T-helper 1 cell treated with Interleukin-12 subunit alpha and Interleukin-12 subunit beta and Interleukin-4 antibody, amounts not matched to agents 30 μg/mL and 1 μg/mL, for 36 hours (primary cell): Measurements from ENCODE around the gene PPP1R14B.

Experiments used
- H3K27ac Mint-ChIP-seq: one replicate; pipeline ENCODE4 v1.8.0; 2021; ENCODE audit warnings: mild to moderate bottlenecking, mixed read lengths
- H3K27me3 Mint-ChIP-seq: one replicate; pipeline ENCODE4 v1.8.0; 2021; ENCODE audit warnings: low read depth, mixed read lengths
- H3K36me3 Mint-ChIP-seq: one replicate; pipeline ENCODE4 v1.8.0; 2021; ENCODE audit warnings: low read depth, mixed read lengths
- H3K4me1 Mint-ChIP-seq: one replicate; pipeline ENCODE4 v1.8.0; 2021; ENCODE audit warnings: low read depth, mixed read lengths
- H3K4me3 Mint-ChIP-seq: one replicate; pipeline ENCODE4 v1.8.0; 2021; ENCODE audit warnings: mild to moderate bottlenecking, moderate library complexity, mixed read lengths
- H3K9me3 Mint-ChIP-seq: one replicate; pipeline ENCODE4 v1.8.0; 2021; ENCODE audit warnings: mixed read lengths

PPP1R14B gene

DNA sequence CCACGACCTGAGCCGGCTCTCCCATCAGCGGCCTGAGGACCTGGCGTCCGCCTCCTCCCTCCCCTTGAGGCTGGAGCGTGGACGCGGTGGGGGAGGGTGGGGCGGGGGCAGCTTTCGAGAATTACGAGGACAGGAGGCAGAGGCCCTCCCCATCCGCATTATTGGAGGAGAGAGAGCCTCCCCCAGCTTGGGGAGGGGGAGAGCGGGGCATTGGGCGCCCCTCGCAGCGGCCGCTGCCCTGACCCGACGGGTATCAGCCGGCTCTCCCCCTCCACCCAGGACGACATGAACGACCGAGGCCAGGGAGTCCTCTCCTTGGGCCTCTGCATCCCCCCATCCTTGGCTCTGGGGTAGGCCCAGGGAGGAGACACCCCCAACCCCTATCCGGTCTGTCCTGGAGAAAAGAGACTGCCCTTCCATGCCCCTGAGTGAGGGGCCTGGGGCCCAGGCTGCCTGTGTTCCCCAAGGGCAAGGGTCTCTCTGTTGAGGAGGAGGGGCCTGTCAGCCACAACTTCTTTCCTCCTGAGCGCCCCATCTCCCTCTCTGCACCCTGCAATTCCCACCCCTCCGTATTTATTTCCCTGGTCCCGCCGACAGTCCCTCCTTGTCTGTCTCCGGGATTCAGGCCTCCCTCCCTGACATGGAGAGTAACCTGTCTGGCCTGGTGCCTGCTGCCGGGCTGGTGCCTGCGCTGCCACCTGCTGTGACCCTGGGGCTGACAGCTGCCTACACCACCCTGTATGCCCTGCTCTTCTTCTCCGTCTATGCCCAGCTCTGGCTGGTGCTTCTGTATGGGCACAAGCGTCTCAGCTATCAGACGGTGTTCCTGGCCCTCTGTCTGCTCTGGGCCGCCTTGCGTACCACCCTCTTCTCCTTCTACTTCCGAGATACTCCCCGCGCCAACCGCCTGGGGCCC is 39.4 kb upstream of the PPP1R14B start:
- H3K4me3 Mint-ChIP-seq, result peak overlapping the region; percentile 87
- H3K36me3 Mint-ChIP-seq, result peaks cover 11% of the 10 kb centered on the region
- no peaks in the 10 kb centered on the region for H3K9me3 Mint-ChIP-seq
- H3K4me1 Mint-ChIP-seq, result peaks cover 15% of the 10 kb centered on the region
- H3K27ac Mint-ChIP-seq, result peak overlapping the region; percentile 84
- H3K27me3 Mint-ChIP-seq, result peaks cover 10% of the 10 kb centered on the region

DNA sequence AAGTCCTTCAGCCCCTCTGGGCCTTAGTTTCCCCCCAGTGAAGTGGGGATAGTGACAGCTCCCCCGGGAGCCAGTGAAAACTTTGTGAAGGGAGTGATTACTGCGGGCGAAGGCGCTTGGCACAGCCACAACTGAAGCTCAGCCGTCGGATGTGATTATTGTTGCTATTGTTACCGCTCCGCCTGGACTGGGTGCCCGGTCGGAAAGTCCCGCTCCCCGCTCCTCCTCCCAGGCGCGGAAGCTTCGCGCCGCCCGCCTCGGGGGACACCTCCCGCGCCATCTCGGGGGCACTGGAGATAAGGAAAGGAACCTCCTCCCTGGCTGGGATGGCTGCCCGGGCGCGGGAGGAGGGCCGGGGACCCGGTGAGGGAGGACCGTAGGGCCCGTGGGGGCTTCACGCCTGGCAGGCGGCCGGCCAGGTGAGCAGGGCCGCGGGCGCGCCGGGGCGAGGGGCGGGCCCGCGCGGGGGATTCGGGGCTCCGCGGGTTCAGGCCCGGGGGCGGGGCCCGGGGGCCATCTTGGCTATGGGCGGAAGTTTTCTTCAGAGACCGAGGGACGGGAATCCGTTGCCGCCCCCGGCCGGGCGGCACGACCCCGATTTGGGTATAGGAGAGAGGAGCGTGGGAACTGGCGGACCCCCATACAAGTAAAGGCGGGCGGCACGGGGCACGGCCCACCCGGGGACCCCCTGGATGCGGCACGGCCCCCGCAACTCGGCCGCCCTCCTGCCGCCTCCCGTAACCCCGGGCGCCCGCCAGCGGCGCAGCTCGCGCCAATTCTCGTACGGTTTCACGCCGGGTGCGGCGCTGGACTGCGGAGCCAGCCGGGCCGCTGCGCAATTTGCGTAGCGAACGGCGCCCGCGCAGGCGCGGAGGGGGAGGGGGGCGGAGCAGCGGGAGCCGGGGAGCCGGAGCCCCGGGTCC is 38.5 kb upstream of the PPP1R14B start, which contains the start of gene GPR137:
GPR137 (plus strand) TSS at position 887 of the 923 bp plus-strand sequence. CDS start 677 bp downstream, outside the sequence.
- Mint-ChIP-seq H3K4me1 (peaks cover 14% of the 10 kb centered on the region), H3K9me3 (no peaks in the 10 kb centered on the region), H3K4me3 (peak within 1 kb of the TSS; percentile 90), H3K27me3 (peaks cover 2% of the 10 kb centered on the region), H3K27ac (peak within 1 kb of the TSS; percentile 93), H3K36me3 (peaks cover 10% of the 10 kb centered on the region)

DNA sequence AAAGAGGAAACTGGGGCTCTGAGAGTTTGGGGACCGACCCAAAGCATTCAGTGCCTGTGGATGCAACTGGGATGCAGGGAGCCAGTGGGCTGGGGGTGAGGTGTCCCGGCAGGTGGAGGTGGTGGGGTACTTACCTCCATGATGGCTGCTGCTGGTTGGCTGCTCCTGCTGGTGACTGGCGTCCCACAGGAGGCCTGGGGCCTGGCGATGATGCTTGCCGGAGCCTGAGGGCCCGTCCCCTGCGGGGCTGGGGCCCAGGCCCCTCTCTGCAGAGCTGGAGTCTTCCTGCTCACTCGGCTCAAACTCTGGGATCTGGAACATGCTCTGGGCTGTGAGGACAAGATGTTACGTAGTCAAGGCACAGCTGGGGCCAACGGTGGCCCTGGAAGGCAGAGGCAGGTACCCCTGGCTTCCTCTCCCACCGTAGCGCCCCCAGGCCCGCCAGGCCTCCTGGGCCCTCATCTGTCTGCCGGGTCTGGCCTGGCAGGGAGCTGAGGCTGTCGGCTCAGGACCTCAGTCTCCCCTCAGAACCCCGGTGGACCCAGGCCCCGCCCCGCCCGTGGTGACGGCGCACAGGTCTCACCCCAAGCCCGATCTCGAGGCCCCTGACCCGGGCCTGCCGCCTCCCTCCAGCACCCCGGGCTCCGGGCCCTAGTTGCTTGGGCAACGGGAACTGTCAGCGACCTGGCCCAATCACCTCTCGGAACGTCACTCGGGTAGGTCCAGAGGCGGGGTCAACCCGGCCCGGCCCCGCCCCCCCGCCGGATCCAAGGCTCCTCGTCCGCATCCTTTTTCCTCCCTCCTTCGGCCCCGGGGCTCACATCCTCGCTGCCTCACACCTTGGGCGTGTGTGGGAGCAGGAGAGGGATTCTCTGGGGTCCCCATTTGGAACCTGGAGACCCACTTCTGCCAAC is 37.6 kb upstream of the PPP1R14B start, which contains the start of gene BAD:
BAD (minus strand) TSS at position 618 of the 914 bp plus-strand sequence; CDS start at position 321, 297 bp downstream.
- H3K27me3 Mint-ChIP-seq, result no peaks in the 10 kb centered on the region
- H3K27ac Mint-ChIP-seq, result peak within 1 kb of the TSS; percentile 93
- peak within 1 kb of the TSS; percentile 90 for H3K4me3 Mint-ChIP-seq
- H3K4me1 Mint-ChIP-seq, result peaks cover 14% of the 10 kb centered on the region
- H3K36me3 Mint-ChIP-seq, result peaks cover 5% of the 10 kb centered on the region
- H3K9me3 Mint-ChIP-seq, result no peaks in the 10 kb centered on the region

DNA sequence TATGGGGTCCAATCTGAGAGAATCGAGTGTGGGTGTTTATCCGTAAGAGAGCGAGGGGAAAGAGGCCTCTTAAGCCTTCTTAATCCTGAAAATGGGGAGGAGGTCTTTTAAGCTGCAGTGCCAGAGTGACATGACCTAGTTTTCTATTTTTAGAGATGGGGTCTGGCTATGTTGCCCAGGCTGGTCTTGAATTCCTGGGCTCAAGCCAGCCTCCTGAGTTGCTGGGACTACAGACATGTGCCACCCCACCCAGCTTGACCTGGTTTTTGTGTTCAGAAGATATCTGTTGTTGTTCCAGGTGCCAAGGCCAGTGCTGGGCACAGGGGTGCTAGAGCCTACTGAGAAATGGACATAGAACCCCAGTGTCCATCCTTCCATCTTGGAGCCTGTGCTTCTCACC is 36.3 kb upstream of the PPP1R14B start:
- no peaks in the 10 kb centered on the region for H3K9me3 Mint-ChIP-seq
- H3K27me3 Mint-ChIP-seq, result no peaks in the 10 kb centered on the region
- peaks cover 14% of the 10 kb centered on the region for H3K4me1 Mint-ChIP-seq
- peaks cover 9% of the 10 kb centered on the region for H3K36me3 Mint-ChIP-seq
- H3K27ac Mint-ChIP-seq, result peak overlapping the region; percentile 72
- peak overlapping the region; percentile 54 for H3K4me3 Mint-ChIP-seq

DNA sequence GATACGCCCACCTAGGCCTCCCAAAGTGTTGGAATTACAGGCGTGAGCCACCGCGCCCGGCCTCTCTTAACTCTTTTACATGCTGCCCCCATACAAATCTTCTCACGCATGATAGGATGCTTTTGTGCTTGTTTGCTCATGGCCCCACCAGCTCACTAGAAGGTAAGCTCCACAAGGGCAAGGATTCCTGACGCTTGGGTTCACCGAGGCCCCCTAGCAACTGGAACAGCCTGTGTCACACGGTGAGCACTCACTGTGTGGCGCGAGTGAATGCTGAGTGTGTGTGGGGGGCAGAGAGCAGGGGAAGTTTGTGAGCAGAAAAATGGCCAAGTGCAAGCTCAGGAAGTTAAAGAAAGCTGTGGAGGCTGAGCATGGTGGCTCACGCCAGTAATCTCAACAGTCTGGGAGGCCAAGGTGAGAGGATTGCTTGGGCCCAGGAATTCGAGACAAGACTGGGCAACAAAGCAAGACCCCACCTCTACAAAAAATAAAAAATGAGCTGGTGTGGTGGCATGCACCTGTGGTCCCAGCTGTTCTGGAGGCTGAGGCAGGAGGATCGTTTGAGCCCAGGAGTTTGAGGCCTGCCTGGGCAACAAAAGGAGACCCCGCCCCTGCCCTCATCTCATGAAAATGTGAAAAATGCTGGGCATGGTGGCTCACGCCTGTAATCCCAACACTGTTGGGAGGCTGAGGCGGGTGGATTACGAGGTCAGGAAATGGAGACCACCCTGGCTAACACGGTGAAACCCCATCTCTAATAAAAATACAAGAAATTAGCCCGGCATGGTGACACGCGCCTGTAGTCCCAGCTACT is 35.4 kb upstream of the PPP1R14B start:
- no peak overlapping the region for H3K27ac Mint-ChIP-seq
- H3K4me1 Mint-ChIP-seq, result peaks cover 14% of the 10 kb centered on the region
- no peaks in the 10 kb centered on the region for H3K27me3 Mint-ChIP-seq
- peaks cover 9% of the 10 kb centered on the region for H3K36me3 Mint-ChIP-seq
- H3K4me3 Mint-ChIP-seq, result peak overlapping the region; percentile 4
- no peaks in the 10 kb centered on the region for H3K9me3 Mint-ChIP-seq

DNA sequence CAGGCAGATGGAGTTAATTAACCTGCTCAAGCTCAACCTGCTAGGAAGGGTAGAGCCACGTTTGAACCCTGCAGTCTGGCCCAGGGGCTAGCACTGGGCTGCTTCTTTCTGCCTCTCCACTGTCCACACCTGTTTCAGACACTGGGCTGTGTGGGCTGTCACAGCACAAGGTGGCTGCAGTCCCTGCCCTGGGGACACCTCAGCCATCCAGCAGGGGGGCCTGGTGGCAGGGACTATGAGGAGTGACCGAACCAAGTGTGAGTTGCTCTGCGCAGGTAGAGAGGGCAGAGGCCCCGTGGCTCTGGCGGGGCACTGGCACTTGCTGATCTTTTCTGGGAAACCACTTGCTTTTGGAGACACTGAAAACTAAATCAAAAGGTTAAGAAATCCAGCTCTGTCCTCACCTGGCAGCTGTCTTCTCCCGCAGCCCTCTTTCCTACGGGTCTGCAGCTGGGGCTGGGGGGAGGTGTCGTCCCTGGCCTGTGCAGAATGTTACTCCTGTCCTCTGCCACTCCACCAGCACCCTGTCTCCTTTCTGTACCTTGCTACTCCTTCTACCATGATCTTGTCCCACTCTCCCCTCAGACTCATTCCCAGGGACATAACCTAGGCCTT is 31.9 kb upstream of the PPP1R14B start:
- Mint-ChIP-seq H3K4me1 (peaks cover 7% of the 10 kb centered on the region), H3K27ac (no peak overlapping the region), H3K4me3 (no peak overlapping the region), H3K36me3 (peaks cover 9% of the 10 kb centered on the region), H3K9me3 (no peaks in the 10 kb centered on the region), H3K27me3 (no peaks in the 10 kb centered on the region)

DNA sequence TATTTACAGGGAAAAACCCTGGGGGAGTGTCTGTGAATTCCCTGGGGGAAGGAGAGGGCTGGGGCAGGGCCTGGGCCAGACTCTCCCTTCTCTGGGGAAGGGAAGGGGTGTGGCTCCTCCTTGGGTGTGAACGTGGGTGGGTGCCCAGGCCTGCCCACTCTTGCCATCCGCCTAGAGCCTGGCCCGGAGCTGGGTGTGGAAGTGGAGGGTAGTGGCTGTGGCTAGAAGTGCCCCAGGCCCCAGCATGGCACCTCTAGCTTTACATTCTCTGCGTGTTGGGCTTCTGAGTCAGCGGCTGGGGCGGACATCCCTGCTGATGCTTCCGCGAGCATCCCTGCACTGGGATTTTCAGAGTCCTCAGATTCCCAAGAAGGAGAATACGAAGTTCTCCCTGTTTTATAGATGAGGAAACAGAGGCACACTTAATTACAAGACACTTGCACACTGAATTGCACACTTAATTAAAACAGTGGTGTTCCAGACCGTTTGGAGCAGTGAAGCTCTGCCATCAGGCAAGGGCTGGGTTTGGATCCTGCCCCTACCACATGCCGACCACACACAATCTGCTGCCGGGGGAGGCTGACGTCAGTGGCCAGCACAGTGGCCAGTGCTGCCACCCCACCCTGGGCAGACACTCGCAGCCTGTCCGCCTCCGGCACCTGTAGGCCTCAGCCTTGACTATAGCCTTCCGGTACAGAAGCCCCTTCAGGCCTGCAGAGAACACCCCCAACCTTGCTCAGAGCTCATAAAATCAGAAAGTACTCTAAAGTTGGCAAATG is 30.1 kb upstream of the PPP1R14B start:
- Mint-ChIP-seq H3K27me3 (no peaks in the 10 kb centered on the region), H3K9me3 (no peaks in the 10 kb centered on the region), H3K27ac (no peak overlapping the region), H3K4me1 (peaks cover 10% of the 10 kb centered on the region), H3K4me3 (no peak overlapping the region), H3K36me3 (peaks cover 11% of the 10 kb centered on the region)

DNA sequence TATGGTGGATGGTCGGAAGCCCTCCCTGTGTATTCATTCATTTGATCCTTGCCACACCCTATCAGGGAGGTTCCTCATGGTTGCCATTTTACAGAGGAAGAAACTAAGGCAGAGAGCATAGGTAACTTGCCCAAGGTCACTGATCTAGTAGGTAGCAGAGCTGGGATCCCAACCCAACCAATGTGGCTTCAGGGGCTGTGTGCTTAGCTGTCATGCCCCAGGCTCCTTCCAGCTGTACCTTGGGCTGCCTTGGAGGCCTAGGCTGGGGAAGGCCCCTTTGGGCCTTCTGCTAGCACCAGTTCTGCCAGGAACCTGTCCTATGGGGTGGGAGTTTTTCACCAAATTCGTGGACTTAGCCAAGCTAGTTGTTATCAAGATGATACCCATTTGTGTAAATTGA is 29.1 kb upstream of the PPP1R14B start:
- no peak overlapping the region for H3K27ac Mint-ChIP-seq
- no peak overlapping the region for H3K4me3 Mint-ChIP-seq
- no peaks in the 10 kb centered on the region for H3K27me3 Mint-ChIP-seq
- H3K4me1 Mint-ChIP-seq, result peaks cover 9% of the 10 kb centered on the region
- no peaks in the 10 kb centered on the region for H3K9me3 Mint-ChIP-seq
- H3K36me3 Mint-ChIP-seq, result peaks cover 6% of the 10 kb centered on the region

DNA sequence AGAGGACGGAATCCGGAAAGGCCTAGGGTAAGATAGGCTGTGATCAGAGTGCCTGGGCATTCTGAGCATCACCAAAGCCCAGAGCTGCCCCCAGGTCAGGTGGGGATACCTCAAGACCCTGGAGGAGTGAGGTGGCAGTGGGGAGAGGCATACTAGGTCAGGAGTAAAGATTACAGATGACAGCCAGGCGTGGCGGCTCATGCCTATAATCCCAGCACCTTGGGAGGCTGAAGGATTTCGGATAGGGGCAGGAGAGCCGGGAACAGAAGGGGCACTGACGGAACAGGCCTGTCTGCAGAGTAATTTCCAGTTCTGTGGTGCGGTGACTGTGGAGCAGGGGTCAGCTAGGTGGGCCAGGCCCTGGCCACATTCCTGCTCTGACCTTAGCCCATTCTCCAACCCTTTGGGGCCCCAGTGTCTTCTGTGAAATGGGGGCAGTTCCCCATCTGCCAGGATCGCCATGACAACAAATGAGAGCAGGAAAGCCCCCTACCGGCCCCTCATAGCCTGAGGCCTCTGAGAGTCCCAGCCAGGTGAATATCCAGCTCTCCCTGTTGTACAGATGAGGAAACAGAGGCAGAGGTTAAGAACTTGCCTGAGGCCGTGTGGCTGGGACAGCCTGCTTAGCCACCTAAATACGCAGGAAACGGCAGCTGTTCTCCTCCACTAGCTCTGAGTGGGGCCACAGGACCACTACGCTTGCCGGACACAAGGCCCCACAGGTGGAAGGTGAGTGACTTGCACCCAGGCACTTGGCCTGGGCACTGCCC is 28.5 kb upstream of the PPP1R14B start:
- no peaks in the 10 kb centered on the region for H3K27me3 Mint-ChIP-seq
- H3K36me3 Mint-ChIP-seq, result peaks cover 6% of the 10 kb centered on the region
- H3K4me3 Mint-ChIP-seq, result no peak overlapping the region
- H3K4me1 Mint-ChIP-seq, result peaks cover 10% of the 10 kb centered on the region
- no peak overlapping the region for H3K27ac Mint-ChIP-seq
- no peaks in the 10 kb centered on the region for H3K9me3 Mint-ChIP-seq

DNA sequence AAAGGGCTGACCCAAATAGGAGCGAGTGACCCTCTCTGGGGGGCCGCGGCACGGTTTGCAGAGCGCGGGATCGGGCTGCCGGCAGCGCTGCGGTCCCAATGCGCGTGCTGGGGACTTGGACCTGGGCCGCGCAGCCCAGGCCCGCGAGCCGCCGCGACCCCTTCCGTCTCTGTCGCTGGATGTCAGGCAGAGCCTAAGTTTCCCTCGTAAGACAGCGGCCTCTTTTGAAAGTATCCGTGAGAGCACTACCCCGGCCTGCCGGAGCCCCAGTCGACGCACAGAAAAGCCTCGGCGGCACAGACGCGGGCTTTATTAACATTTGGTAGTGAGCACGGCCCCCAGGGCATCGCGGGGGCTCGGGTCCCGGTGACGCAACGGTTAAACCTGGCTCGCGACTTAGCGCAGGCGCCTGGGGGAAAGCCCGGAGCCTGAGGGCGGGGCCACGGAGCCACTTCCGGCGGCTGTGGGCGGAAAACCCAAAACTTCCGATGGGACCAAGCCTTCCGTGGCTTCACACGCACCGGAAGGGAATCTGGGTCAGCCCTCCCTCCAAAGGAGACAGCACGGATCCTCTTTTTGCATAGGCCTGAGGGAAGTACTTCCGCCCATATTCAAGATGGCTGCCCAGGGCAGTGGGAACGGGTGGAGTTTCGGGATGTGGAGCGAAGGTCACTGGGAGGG is 22.9 kb upstream of the PPP1R14B start:
- no peaks in the 10 kb centered on the region for H3K9me3 Mint-ChIP-seq
- H3K4me3 Mint-ChIP-seq, result peak overlapping the region; percentile 89
- H3K4me1 Mint-ChIP-seq, result peaks cover 23% of the 10 kb centered on the region
- H3K27ac Mint-ChIP-seq, result peak overlapping the region; percentile 99
- no peaks in the 10 kb centered on the region for H3K27me3 Mint-ChIP-seq
- peaks cover 9% of the 10 kb centered on the region for H3K36me3 Mint-ChIP-seq

DNA sequence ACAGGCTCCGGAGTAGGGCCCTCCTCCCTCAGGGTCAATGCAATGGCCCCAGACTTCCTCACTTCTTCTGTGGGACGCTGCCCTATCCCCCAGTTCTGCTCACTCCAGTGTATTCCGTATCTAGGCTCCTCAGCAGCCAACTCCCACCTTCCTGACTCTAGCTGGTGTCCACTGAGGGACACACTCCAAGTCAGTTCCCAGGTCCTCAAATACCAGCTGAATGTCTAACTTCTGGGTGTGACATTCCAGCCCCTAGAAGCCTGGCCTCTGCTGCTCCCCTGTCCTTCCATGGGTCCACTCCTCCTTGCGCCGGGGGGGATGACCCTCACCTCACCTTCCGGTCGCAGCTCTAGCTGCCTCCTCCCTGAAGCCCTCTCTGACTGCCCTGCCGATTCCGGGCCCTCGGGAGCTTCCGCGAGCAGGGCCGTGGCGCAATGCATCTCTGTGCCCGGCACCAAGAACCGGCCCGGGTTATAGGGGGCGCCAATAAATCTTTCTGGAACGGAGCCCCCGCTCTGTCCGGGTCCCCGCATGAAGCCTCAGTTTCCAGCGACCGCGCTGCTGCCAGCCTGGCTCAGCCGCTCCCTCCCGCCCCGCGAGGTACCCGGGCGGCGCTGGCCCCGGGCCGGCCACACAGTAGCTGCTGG is 22.3 kb upstream of the PPP1R14B start:
- peaks cover 23% of the 10 kb centered on the region for H3K4me1 Mint-ChIP-seq
- H3K4me3 Mint-ChIP-seq, result peak overlapping the region; percentile 89
- H3K36me3 Mint-ChIP-seq, result peaks cover 9% of the 10 kb centered on the region
- H3K27ac Mint-ChIP-seq, result peak overlapping the region; percentile 99
- H3K27me3 Mint-ChIP-seq, result no peaks in the 10 kb centered on the region
- no peaks in the 10 kb centered on the region for H3K9me3 Mint-ChIP-seq
